Stimulated activated CD8-positive, alpha-beta memory T cell treated with anti-CD3 and anti-CD28 coated beads, Interleukin-12 subunit alpha, Interleukin-12 subunit beta, amount 100 ng/mL, for 1 hour (primary cell): Measurements from ENCODE around the gene DIAPH3.

Source experiments
- DNase-seq: peaks from one replicate; pipeline ENCODE4 v3.0.0-alpha.2; 2020; ENCODE audit warnings: low read depth

The DIAPH3 gene

DNA sequence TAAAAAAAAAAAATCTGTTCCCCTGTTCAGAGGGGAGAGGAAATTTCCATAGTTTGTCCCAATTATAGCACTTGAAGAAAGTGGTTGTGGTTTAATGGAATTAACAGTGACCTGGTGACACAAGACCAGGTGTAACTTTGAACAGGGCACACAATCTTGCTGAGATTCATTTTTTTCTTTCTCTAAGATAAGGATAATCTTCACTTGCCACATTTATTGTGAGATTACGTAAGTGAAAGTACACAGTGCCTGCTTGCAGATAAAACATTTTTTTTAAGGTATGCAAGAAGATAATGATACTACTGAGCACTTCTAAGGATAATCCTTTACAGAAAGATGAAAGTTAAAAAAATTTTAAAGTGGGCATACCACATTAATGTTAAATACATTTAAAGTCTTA, 448.1 kb downstream of the DIAPH3 start:
- DNase-seq = no peak

DNA sequence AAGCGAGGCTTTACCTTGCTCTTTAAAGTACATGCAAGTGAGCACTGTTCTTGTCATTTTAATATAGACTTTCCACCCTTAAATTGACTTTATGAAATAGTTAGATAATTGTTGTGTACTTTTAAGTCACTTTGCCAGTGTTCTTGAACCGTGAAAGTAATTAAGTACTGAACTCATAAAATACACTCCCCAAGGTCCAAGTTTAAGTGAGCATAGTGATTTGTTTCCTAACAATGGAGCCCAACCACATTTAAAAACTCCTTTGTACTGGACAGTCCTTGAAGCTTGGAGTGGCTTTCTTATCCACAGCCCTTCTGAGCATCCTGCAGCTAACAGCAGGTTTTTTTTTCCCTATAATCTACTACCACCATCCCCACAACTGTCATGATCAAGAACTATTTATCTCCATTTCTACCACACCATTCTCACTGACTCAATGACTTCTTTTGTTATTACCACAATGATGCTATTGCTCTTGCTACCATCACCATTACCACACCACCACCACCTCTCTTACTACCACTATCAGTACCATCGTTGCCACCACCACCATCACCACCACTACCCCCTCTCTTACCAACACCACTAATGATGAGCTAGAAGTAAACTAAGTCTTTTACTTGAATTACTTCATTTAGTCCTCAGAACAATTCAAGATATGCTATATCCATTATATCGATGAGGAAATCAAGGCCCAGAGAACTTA, 452.6 kb downstream of the DIAPH3 start:
- DNase-seq = no peak

DNA sequence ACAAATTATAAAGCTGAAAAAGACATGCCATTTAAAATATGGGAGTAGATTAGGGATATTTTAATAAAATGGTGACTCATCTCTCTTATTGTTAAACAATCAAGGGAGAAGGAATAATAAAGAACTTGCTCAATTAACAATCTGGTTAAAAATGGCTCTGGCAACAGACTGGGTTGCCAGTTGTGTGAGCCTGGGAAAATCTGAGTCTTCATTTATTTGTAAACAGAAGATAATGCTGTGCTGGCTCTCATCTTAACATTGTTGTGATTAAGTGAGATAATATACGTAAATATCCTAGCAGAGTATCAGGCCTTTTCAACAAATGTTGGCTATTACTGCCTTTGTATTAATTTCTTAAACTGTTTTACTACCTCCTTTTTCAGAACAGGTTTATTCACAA, 453.3 kb downstream of the DIAPH3 start:
- no peak for DNase-seq

DNA sequence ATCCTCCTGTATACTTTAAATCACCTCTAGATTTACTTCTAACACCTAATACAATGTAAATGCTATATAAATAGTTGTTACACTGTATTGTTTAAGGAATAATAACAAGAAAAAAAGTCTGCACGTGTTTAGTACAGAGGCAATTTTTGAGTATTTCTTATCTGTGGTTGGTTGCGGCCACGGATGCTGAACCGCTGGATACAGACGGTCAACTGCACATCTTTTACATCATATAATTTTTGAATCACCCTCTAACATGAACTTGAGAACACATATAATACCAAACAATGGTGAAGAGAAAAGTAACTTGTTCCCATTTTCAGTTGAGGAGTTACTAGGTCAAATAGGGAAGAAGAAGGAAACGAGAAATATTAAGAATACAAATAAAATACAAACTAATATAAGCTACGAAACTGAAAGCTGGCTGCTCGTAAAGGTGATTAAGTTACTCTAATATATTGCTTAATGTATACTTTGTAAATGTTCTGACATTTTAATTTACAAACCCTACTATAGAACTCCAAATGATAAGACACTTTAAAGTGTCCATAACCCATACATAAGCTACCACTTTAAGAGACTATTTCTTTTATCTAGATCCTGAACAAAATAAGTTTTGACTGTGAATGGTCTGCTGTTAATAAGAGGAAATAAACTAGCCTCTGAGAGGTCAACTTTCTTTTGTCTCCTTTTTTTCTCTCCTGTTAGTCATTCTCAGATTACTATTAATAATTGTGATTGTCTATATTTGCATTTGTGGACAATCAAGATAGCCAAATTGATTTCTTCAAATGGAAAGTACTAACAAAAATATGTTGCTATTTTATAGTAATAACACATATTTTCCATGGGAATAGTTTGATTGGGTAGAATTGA, 457.4 kb downstream of the DIAPH3 start:
- DNase-seq = no peak

DNA sequence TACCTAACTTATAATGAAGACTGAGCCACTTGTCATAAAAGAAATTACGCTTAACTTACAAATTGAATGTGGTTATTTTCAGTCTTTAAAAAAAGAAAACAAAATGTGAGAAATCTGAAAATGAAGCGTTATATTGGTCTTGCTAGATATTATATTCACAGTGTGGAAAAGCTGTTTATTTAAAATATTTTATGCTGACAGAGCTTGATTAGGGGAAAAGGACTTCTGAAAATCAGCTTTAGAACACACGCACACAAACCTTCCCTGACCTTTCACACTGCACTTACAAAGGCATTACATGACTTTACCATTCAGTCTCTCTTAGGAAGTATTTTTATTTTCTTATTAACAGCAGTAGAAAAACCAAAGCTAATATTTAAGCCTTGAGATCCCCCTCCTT, 461.5 kb downstream of the DIAPH3 start:
- DNase-seq = no peak

DNA sequence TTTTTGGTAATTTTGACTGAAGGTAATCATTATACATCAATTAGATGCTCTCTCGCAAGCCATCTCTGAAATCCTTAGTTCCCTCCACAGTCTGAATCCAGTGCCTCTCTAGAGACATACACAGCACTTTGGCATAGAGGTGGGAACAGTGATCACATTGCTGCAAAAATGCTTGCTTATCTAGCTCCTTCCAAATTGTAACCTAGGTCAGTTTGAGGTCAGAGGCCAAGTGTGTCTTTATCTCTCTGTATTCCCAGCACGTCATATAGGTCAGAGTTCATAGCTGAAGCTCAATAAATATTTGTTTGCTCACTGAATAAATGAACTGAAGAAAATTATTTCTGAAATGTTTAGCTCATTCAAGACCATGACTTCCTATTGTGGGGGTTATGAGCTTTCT, 462.5 kb downstream of the DIAPH3 start:
- DNase-seq = no peak

DNA sequence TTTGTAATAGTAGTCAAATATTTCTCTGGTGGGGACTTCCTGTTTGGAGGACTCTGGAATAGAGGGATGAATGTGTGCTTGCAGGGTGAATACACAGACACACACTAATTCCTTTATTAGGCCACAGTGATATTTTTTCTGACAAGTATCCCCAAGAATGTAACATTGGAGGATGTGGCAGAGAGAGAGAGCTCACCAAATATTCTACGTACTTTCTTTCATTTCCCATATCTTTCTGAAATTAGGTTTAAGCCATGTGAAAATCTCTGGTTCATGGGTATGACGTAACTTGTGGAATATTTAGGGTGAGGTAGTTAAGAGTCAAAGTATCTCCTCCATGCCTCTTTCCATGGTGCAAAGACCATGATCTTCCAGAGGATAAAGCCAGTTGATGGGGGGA, 463.4 kb downstream of the DIAPH3 start:
- no peak for DNase-seq

DNA sequence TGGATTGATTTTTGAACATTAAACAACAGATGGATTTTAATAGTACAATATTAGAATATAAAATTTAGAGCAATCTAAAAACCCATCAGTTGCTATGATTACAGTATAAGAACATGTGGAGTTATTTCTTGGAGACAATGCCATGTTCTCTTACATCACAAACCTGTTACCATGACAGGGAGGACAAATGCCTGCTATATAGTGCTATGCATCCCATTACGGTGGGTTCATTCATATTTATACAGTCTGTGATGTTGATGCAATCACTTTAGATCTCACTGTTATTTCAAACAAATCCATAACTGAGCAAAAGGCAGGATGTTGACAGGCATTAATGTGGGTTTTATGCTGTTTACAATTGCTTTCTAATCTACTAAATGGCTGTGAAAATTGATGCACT, 467.5 kb downstream of the DIAPH3 start:
- DNase-seq = no peak

DNA sequence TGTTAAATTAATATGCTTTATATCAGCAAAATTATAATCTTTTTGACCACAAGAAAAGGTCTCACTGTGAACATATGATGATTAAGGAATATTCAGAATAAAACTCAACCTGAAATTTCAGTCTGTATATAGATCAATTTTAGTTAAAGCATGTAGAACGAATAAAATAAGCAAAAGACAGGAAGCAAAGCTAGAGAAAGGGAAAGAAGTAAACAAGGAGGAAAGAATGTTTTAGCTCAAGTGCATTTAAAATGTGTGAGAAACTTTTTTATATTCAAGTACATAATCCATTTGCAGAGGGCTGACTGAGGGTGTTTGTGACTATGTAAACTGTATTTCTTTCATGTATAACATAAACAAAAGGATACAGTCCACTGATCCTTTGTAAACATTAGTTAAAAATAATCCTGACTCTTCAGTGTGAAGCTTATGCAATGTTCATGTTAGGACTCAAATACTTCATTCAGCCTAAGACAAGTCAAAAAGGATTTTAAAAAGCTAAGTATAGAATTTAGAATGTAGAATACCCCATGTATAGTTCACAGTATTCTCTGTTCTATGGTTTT, 472.1 kb downstream of the DIAPH3 start:
- DNase-seq = no peak

DNA sequence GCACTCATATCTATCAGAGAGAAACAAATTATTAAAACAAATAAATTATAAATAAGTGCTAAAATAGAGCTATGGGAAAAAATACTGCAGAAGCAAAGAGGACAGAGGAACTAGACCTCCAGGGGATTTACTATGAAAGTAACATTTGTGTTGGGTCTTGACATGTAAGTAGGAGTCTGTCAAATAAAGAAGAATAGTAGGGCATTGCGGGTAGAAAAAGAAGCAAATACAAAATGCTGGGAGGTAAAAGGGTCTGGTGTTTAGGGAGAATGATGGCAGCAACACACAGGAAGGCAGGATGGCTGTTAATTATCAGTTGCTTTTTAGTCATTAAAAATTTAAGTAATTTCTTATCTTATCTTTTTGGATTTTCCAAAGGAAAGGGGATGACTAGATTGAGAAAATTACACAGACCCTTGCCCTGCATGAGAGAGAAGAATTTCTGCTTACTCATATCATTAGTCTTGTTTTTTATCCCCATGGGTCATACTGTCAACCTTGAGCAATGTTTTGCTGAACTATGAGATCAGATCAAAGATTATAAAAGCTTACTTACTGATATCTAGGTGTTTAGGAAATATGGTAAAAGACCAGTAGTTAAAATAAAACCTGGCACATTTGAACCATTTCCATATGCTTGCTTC, 472.7 kb downstream of the DIAPH3 start:
- DNase-seq = no peak

DNA sequence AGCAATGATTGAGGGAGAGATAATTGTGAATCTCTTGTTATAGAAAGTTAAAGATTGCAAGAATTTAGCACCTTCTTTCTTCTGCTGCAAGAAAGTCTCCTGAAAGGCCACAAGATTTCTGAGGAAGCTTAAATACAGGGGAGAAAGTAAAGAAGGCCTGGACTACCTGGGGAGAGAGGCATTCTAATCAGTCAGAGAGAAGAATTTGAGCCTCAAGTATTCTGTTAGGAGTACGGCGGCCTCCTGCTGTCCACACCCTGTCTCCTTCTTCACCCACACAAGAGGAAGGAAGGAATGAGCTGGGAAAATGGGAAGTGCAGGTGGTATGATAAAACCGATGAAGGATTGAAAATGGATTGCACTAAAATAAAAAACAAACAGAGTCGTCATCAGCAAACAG, 474.7 kb downstream of the DIAPH3 start:
- DNase-seq = no peak

DNA sequence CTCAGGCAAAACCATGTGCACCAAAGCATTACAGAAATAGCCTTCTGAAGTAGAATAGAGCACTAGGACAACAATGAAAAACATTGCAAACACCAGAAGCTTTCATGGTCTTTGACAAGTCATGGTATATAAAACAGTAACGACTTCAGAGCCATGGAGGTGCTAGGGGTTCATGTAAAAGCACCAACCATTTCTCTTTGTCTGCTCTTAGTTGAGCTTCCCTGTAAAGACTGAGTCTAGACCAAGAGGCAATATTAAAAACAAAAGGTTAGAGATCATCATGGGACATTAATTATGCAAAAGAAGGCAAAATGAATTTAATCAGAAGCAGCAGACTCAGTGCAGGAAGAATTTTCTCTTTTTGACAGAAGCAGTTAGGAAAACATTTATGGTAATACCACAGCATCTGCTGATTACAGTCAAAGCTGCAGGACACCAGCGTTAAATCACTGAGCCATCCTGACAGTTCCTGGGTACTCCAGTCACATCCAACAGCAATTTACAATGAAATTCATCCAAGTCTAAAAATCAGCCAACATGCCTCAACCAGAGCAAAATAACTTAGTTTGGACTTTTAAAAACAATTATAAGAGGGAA, 476.8 kb downstream of the DIAPH3 start:
- DNase-seq = no peak

DNA sequence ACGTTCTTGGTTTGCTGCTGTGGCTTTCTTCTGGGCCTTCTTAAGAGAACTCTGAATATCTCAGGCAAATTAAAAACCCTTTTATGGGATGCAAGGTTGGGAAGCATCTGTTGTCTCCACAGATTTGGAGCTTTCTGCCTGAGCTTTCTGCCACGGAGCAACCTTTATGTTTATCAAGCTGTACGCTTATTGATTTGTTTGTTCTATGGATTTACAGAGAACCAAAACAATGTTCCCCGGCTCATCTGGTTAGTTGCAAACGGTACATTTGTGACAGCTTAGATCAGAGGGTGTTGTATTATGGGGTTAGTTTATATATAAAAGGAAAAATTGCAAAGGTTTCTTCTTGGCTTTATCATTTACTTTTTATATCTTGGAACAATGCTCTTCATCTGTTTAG, 479.6 kb downstream of the DIAPH3 start:
- no peak for DNase-seq

DNA sequence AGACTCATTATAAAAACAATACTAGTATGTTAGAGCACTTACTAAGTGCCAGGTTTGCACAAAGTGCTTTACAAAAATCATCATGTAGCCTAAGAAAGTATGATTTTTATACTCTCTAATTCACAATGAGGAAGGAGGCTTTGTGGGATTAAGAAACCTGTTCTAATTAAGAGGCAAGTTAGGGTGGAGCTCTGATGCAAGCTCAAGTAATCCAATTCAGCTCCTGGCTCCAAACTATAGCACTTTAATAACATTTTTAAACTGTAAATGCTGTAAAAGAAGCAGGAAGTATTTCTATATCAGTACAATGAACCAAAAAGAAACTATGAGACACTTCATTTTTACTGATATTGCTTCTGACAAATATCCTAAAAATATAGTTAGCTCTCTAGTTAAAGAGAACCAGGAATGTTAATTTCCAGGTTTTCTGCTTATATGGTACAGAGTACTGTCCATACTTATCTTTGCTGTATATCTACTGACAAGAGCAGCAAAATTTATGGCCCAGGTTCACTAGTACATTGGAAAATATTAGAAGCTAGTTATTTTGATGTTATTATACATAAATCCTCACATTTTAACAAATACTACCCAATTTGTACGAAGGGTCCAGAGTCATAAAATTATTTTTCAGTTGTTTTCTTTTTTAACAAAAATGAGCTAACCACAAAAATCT, 482.0 kb downstream of the DIAPH3 start:
- no peak for DNase-seq

DNA sequence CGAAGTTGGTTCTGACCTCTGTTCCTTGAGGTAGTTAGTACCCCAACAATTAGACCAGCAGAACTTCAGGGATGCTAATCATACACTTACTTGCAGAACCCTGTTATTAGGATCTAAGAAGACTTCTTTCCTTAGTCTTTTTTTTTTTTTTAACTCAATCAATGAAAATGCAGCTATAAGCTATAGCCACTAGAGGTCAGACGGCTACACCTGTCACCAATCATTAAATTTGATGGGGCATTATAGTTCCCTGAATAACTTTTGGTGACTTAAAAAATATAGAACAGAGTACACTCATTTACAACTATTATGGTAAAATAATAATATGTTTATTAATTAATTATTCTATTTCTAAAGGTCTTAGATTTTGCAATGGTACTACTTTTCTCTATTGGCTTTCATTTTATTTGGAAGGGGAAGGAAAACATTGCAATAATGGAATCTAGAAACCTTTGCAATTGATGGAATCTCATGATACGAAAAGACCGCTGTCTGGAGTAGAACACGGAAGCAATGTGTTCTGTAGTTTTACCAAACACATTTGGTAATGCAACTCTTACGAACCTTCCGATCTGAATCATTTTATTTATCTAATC, 483.2 kb downstream of the DIAPH3 start:
- no peak for DNase-seq

DNA sequence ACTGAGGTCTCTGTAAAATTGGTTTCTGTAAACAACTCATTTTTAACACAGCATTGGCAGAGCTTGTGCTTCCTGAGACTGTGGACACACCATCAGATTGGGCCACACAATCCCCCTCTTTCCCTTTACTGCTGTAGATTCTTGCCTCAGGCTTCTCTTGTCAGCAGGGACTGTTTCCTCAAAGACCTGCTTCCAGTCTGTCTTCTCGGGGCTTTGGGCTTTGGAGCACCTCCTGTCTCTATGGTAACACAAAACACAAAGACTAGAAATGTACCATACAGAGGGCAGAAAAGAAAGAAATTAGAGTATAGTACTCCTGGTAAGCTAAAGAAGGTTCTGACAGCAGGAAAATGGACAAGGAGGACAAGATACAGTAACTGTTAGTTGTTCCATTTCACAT, 484.5 kb downstream of the DIAPH3 start:
- DNase-seq = no peak

DNA sequence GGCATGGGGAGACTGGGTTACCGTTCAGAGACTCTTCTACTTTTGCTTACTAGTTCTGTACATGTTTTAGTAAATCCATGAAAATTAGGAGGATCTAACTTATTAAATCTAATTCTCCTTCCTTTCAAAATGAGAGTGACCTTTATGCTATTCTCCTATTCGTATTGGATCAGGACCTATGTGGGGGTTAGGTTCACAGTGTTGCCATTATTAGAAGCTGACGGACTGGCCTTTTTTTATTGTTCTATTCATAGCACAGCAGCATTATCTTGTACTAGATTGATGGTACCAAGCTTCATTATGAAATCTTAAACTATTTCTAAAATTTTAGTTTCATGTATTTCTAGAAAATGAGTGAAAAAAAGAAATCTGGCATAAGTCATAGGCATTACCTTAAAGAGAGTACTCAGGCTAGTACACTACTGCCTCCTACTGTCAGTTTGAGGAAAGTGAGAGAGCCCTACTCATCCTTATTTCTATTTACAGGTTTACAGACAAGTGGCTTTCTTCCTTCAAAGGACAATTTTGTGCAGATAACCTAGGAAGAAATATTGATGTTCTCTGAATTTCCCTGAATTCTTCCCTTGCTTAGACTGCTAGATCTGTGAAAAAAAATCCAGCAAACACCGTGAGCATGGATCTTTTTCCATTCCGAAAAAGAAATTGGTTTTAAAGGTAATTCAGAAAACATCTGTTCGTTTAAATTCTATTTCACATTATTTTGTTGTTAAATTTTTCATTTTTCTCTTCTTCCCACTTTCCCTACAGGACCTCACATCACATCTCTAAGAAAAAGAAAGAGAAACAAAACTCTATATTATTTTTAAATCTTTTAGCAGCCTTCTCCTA, 485.5 kb downstream of the DIAPH3 start:
- DNase-seq = no peak

DNA sequence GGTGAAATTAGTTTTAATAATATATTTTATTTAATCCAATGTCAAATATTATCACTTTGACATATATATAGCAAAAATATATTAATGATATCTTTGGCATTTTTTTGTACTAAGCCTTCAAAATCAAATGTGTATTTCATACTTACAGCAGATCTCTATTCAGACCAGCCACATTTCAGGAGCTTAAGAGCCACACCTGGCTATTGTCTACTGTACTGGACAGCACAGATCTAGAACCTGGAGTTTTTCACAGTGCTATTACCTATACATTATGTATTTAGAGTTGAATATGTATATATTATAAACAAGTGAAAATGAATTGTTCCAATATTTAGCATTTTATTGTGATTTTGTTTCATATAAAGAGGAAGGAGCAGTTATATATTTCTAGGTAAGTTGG, 486.3 kb downstream of the DIAPH3 start:
- no peak for DNase-seq

DNA sequence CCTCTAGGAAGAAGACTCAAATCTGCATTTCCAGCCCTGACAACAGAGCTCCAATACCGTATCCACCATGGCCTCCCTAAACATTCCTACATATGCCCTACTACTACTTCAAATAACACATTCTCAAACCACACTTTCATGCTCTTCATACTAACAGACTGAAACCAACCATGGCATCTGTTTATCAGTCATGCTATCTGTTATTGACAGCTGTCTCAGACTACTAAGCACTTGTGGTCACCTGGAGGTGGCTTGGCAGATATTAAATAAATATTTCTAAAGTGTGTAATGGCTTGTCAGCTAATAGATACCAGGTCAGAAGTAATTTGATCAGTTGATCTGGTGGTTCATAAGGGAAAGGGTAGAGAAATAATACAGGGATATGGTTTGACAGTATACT, 489.1 kb downstream of the DIAPH3 start:
- no peak for DNase-seq

DNA sequence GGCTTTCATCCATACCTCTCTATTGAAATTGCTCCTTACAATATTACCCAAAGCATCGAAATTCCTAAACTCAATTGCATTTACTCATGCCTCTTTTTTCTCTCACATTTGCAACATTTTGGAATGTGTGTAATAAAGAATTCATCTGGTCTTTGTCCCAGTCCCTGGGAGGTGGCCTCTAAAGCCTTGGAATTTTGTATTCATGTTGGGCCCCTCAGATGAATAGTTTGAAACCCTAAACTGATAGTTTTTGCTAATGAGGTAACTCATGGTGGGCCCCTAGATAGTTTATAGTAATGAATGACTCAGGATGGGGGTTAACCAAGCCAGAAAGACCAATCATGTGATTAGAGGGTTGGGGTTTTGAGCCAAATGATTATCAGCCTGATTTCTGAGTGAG, 490.4 kb downstream of the DIAPH3 start:
- DNase-seq = no peak

DNA sequence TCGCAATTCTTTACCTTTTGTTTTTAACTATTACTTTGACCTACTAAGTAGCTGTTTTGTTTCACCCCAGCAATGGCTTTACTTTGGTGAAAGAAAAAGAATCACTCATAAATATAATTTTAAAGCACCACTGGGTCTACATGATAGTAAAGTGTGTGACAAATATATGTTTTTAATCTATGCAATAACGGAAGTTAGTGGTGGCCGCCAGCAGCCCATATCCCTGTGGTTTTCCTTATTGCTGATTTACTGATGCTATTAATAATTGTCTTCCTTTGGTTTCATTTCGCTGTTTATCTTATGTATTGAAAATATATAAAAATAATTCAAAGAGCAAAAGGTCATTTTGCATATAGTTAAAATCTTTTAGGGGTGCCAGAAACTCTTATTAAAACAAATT, 491.3 kb downstream of the DIAPH3 start:
- DNase-seq = no peak
